GOT3 (cell line): ENCODE measurements around the gene MRPL52.
"Not testable (repeated sequence)": the region's sequence is repeated elsewhere in the genome, so short reads cannot be mapped to it uniquely, and the experiment has no call there.

Experiments used
- DNase-seq: peaks from one replicate; lab custom pipeline; 2025; ENCODE audit warnings: mixed read lengths; lab: John Stamatoyannopoulos, UW

The MRPL52 gene

DNA sequence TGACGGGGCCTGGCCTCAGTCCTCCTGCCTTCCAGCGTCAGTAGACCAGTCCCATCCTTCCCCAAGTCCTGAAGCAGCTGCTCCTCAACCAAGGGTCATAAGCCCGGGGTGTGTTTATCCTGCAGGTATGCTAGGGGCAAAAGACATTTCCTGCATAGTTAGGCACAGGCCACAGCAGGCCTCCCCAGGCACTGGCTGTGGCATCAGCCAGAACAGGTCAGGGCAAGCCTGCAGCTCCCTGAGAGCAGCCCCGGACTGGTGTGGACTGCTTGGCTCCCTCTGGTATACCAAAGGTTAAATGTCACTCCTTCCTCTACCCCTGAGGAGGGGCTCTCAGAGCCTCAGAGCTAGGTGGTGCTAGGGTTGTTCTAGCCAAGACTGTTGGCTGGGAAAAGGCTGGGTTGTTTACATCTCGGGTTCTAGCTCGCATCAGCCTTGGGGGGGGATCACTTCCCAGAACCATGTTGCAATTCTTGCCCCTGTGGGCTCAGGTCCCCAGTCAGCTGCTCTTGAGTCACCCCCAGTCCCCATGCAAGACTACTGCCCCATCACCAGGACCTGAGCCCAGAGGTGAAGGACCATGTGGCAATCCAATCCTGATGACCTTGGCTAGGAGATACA lies 9.6 kb downstream of the MRPL52 start:
- DNase-seq: no peak

DNA sequence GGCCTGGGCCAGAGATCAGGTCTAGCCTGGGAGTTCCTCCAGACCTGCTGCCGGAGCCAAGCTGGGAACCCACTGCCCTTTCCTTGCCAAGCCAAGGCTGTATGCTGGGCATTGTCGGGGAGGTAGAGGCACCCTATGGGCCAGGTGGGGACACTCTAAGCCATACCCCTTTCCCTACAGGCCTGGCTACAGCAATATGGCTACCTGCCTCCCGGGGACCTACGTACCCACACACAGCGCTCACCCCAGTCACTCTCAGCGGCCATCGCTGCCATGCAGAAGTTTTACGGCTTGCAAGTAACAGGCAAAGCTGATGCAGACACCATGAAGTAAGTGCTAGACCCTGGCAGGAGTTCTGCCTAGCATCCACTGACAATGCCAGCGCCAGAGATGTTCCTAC lies 11.6 kb downstream of the MRPL52 start:
- no peak for DNase-seq

DNA sequence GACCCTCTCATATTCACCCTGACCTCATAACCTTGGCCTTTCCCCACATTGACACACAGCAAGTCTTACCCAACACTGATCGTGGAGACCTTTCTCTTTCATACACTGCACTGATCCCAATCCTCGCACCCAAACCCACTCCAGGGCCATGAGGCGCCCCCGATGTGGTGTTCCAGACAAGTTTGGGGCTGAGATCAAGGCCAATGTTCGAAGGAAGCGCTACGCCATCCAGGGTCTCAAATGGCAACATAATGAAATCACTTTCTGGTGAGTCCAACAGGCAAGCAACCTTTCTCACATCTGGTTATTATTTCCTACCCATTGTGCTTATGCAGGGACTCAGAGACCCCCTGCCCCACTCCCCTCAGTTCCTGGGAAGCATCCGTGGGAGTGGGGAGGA lies 12.1 kb downstream of the MRPL52 start:
- no peak for DNase-seq

DNA sequence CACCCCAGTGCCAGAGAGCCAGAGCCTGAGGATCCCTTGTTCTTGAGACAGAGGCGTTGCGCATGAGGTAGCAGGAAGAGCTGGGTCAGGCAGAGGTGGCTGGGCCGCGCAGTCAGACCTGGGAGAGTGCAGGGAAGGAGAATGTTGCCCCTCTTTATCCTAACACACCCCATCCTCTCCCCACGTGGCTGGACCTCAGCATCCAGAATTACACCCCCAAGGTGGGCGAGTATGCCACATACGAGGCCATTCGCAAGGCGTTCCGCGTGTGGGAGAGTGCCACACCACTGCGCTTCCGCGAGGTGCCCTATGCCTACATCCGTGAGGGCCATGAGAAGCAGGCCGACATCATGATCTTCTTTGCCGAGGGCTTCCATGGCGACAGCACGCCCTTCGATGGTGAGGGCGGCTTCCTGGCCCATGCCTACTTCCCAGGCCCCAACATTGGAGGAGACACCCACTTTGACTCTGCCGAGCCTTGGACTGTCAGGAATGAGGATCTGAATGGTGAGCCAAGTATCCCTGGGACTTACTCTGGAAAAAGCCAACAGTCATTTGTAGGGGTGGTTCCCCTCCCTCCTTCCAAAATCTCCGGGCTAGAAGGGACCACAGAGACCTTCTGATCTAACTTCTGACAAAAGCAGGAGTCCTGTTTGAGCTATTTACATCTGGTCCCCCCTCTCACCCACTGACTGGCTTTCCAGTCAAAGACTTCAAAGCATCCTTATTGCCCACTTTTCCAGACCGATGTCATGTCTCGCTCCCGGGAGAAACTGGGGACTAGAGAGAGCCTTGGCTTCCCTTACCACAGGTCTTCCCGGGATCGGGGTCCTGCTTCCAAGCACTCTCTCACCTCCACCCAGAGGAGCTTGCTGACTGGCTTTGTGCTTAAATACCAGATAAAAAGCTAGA lies 12.8 kb downstream of the MRPL52 start:
- DNase-seq: no peak

DNA sequence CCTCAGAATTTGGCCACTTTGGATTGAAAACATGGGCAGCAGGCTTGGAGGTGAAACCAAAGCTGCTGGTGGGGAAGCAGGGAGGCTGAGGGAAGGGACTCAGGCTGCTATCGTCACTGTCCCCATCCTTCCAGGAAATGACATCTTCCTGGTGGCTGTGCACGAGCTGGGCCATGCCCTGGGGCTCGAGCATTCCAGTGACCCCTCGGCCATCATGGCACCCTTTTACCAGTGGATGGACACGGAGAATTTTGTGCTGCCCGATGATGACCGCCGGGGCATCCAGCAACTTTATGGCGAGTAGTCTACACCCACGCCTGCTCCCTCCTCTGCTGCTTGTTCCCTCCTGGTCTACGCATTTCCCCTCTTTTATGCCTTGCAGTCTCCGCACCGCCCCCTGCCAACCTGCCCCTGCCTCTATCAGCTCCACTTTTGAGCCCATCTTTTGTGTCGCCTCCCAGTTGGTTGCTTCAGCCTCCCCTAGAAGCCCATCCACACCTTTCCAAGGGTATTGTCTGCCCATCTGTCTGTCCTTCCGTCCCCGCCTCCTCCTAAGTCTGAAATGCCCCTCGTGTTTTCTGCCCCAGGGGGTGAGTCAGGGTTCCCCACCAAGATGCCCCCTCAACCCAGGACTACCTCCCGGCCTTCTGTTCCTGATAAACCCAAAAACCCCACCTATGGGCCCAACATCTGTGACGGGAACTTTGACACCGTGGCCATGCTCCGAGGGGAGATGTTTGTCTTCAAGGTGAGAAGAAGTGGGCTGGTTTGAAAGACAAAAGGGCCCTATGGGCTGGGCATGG lies 13.6 kb downstream of the MRPL52 start:
- DNase-seq: no peak

DNA sequence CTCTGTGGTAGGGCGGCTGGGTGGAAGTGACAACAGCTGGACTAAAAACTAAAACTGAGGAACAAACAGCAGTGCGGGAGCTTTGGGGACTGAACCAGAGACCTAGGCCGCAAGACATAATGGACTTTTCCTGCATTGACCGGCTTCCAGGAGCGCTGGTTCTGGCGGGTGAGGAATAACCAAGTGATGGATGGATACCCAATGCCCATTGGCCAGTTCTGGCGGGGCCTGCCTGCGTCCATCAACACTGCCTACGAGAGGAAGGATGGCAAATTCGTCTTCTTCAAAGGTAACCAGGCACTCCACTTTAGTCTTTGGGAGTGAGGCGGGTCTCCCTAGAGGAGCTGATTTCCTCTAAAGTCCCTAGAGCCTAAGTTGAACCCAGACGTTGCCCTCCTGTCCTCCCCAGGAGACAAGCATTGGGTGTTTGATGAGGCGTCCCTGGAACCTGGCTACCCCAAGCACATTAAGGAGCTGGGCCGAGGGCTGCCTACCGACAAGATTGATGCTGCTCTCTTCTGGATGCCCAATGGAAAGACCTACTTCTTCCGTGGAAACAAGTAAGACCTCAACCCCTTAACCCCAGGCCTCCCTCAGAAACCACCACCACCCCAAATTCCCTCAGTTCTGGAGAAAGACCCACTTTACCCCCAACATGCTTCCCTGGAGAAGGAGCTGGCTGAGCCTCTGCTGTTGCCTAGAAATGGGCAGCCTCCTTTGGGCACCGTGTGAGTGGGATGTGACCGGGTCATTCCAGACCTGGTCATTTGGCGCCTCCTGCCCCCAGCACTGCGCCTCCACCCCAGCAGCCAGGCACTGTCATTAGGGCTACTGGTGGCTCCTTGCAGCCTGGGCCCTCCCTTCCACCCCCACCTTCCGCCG lies 14.8 kb downstream of the MRPL52 start:
- DNase-seq: no peak

DNA sequence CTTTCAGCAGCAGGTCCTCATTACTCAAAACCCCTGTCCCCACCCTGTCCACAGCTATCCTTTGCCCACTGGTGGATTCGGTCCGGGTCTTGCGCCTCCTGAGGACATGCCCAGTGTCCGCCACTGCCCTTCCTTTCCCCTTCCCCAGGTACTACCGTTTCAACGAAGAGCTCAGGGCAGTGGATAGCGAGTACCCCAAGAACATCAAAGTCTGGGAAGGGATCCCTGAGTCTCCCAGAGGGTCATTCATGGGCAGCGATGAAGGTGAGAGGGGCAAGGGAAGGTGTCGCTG lies 15.4 kb downstream of the MRPL52 start:
- DNase-seq: no peak

DNA sequence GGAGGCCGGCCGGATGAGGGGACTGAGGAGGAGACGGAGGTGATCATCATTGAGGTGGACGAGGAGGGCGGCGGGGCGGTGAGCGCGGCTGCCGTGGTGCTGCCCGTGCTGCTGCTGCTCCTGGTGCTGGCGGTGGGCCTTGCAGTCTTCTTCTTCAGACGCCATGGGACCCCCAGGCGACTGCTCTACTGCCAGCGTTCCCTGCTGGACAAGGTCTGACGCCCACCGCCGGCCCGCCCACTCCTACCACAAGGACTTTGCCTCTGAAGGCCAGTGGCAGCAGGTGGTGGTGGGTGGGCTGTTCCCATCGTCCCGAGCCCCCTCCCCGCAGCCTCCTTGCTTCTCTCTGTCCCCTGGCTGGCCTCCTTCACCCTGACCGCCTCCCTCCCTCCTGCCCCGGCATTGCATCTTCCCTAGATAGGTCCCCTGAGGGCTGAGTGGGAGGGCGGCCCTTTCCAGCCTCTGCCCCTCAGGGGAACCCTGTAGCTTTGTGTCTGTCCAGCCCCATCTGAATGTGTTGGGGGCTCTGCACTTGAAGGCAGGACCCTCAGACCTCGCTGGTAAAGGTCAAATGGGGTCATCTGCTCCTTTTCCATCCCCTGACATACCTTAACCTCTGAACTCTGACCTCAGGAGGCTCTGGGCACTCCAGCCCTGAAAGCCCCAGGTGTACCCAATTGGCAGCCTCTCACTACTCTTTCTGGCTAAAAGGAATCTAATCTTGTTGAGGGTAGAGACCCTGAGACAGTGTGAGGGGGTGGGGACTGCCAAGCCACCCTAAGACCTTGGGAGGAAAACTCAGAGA lies 16.3 kb downstream of the MRPL52 start:
- DNase-seq: no peak

DNA sequence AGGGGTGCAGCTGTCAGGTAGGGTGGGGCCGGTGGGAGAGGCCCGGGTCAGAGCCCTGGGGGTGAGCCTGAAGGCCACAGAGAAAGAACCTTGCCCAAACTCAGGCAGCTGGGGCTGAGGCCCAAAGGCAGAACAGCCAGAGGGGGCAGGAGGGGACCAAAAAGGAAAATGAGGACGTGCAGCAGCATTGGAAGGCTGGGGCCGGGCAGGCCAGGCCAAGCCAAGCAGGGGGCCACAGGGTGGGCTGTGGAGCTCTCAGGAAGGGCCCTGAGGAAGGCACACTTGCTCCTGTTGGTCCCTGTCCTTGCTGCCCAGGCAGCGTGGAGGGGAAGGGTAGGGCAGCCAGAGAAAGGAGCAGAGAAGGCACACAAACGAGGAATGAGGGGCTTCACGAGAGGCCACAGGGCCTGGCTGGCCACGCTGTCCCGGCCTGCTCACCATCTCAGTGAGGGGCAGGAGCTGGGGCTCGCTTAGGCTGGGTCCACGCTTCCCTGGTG lies 17.2 kb downstream of the MRPL52 start:
- DNase-seq: no peak

DNA sequence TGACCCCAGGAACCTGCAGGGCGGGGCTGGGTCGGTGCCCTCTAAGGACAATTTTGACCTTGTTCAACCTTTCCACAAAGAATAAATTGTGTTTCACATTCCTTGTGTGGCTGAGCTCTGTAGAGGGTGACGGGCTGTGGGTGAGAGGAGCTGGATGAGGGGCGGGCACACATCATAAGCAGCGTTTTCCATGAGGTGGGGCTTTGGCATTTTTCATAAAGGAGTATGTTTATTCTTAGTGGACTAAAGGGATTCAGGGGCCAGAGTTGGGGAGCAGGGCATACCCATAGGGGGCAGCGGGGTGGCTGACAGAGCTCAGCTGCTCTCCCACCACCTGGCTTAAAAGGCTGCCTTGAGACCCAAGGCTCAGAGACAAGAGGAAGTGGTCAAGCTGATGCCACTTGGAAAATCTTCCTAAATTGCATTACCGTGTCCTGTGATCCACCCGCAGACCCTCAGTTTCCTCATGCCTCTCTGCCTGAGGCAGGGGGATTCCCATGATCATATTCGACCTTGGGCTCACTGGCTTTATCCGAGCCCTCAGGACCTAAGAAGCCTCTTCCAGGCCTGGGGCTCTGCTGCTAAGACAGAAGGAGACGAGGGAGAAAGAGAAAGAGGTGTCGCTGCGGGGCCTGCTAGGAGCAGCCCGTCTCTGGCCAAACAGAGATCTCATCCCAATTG lies 18.1 kb downstream of the MRPL52 start:
- no peak for DNase-seq

DNA sequence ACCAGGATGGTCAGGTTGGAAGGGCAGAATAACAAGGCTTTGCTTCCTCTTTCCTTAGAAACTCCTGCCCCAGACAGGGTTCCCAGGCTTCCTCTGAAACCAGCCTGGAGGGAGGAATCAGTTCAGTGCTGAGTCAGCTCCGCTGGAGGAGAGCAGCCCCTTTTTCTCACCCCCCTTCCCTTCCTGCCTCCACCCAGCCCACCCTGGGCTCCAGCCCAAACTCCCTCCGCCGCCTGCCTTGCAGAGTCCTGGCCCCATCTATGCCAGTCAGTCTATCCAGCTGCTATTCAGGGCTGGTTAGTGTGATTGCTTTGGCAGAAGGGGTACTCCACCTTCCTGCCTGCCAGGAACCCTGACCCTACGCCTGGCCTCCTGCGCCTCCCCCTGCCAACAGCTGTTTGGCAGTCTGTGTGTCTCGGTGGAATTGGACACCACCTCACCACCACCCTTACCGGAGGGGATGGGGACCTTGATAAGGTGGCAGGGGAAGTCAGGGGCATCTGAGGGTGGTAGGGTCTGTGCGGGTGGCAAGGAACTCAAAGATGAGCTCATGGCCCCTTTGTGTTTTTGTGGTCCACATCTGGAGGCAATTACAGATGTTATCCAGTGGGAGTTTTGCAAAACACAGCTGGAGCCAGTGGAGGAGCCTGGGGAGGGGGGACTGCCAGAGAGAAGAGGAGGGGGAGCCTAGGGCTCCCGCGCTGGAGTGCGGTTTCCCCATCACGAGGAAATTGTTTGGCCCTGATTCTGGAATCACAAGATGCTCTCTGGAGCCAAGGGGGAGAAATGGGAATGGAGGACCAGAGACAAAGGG lies 18.9 kb downstream of the MRPL52 start:
- DNase-seq: no peak

DNA sequence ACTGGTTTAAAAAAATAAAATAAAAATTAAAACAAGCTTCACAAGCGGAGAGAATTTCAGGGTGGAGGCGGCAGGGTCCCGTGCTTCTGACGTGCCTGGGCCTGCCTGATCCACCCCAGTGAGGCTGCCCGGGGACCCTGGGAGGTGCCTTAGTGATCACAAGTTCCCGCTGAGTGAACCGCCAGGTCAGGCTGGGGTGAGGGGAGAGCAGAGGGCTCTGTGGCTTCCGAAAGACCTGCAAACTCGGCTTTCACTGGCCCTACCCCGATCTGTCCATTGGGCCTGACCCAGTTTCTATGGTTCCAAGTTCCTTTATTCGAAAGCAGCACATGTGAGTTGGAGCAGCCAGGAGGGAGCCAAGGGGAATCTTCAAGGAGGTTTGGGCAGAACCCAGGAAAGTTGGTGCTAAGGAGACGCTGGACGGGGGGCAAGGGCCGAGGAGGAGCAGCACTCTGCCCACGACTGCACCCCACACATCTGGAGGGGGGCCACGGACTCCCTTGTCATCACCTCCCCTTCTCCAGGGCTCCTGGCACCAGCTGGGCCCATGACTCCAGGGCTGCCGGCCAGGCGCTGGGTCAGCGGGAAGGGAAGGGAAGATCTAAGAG lies 19.6 kb downstream of the MRPL52 start:
- no peak for DNase-seq

DNA sequence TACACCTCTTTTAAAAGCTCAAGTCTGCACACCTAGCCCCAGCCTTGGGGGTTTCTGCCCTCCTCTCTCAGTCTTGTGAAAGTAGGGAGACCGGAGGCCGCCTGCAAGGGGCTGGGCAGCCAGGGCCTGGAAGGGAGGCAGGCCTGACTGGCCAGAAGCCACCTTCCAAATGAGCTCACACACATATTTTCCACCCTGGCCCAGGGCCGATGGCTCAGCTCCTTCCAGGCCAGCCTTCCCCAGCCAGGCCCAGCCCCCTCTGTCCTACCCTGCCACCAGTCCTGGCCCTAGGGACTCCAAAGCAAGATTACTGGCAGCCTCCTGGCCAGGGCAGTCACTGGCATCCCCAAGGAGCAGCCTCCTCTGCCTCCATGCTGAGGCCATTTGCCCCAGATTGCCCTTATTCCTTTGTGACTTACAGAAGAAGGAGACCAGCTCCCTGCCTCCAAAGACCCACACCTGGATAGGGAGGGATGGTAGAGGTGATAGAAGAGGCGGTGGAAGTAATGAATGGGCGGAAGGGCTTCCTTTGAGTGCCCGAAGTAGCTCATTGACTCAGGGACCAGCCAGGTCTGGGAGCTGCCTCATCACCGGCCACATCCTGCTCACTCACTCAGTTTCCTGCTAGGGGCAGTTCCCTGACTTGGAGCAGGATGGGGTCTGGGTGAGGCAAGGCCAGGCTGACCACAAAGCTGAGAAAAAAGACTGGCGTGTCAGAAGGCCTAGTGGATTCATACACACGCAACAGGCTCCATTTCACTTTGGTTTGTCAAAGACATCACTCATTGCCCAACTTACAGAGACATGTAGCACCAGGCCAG lies 21.5 kb downstream of the MRPL52 start:
- DNase-seq: peak; percentile 38

DNA sequence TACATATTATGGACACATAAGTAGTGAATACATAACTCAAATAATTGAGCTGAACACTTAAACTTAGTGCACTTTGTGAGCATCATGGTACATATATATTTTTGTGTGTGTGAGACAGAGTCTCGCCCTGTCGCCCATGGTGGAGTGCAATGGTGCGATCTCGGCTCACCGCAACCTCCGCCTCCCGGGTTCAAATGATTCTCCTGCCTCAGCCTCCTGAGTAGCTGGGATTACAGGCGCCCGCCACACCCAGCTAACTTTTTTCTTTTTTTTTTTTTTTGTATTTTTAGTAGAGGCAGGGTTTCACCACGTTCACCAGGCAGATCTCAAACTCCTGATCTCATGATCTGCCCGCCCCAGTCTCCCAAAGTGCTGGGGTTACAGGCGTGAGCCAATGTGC lies 22.5 kb downstream of the MRPL52 start:
- not testable (repeated sequence) for DNase-seq

DNA sequence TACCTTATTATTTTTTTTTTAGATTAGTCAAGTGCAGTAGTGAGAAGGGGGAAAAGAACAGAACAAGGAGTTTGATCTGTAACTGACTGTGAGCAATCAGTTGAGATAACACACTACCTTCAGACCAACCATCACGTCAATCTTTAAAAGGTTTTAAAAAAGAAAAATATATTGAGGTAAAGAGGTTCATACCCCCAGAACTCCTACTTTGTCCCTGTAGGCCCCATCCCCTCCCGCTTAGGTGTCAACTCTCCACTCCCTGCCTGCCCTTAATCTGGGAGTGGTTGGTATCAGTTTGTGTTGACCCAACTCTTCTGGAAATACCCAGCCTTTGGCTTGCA lies 22.9 kb downstream of the MRPL52 start:
- no peak for DNase-seq

DNA sequence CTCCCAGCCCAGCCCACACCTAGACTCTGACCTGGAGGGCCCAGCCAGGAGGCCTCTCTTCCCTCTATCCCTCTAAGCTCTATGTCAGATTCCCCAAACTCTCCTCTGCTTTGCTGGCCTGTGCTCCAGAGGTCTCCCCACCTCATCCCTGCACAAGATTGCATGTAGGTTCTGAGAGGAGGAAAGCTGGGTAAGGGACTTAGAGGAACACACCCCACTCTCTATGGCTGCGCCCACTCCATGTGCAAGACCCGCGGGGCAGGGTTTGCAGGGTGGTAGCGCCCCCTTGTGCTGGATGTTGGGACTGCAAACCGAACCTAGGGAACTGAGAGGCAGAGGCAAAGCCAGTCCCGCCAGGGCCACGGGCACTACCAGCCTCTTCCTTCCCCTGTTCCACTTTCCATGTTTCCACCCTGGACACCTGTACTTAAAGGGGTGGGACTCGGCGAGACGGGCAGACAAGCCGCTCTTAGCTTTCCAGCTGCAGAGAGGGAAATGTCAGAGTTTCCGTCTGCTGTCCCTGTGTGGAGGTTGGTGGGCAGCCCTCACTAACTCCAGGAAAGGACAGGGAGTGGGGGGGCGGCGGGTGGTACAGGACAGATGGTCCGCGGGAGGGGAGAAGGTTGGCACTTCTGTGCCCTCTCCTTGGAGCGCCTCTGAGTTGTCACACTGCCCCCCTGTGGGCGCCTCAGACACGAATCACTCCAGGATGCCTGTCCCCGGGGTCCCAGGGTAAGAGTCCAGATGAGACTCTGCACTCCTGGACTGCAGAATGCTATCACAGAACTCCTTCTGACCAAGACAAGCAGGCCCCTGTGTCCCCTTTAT lies 23.5 kb downstream of the MRPL52 start:
- DNase-seq: peak; percentile 39

DNA sequence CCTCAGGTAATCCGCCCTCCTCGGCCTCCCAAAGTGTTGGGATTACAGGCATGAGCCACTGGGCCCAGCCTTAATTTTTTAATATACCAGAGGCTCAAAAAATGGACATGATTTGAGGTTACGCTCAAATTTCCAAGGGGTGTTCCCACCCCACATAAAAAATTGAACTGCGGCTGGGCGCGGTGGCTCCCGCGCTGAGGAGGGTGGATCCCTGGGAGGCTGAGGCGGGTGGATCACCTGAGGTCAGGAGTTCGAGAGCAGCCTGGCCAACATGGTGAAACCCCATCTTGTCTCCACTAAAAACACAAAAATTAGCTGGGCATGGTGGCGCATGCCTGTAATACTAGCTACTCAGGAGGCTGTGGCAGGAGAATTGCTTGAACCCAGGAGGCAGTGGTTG lies 24.6 kb downstream of the MRPL52 start:
- not testable (repeated sequence) for DNase-seq
